Left renal pelvis (tissue), 4 donors: ENCODE data around the gene CTDP1. TPM values are rescaled to one million over a fixed set of nuclear protein-coding genes. Genes with fewer than 3 reads are reported as not detected.

Experiments
- DNase-seq, 4 donors: peaks; one replicate each; pipeline ENCODE4 v3.0.0-alpha.2; 2013; ENCODE audit warnings: low read depth in 4 of 4, low spot score in 3 of 4
- polyA plus RNA-seq, 4 donors: library from polyadenylated mRNA; unstranded; fragments of 120-200 nt; gene quantifications; one replicate each; pipeline ENCODE4 v1.2.1, GENCODE V29; 2013; ENCODE audit not compliant: insufficient read length in 4 of 4

CTDP1 gene, protein sequence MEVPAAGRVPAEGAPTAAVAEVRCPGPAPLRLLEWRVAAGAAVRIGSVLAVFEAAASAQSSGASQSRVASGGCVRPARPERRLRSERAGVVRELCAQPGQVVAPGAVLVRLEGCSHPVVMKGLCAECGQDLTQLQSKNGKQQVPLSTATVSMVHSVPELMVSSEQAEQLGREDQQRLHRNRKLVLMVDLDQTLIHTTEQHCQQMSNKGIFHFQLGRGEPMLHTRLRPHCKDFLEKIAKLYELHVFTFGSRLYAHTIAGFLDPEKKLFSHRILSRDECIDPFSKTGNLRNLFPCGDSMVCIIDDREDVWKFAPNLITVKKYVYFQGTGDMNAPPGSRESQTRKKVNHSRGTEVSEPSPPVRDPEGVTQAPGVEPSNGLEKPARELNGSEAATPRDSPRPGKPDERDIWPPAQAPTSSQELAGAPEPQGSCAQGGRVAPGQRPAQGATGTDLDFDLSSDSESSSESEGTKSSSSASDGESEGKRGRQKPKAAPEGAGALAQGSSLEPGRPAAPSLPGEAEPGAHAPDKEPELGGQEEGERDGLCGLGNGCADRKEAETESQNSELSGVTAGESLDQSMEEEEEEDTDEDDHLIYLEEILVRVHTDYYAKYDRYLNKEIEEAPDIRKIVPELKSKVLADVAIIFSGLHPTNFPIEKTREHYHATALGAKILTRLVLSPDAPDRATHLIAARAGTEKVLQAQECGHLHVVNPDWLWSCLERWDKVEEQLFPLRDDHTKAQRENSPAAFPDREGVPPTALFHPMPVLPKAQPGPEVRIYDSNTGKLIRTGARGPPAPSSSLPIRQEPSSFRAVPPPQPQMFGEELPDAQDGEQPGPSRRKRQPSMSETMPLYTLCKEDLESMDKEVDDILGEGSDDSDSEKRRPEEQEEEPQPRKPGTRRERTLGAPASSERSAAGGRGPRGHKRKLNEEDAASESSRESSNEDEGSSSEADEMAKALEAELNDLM
- polyA plus RNA-seq: 10 to 100 TPM in 3 of 4 donors, 1 to 10 TPM in 1; 9.5 to 15.3 (median 11.7) TPM

DNA sequence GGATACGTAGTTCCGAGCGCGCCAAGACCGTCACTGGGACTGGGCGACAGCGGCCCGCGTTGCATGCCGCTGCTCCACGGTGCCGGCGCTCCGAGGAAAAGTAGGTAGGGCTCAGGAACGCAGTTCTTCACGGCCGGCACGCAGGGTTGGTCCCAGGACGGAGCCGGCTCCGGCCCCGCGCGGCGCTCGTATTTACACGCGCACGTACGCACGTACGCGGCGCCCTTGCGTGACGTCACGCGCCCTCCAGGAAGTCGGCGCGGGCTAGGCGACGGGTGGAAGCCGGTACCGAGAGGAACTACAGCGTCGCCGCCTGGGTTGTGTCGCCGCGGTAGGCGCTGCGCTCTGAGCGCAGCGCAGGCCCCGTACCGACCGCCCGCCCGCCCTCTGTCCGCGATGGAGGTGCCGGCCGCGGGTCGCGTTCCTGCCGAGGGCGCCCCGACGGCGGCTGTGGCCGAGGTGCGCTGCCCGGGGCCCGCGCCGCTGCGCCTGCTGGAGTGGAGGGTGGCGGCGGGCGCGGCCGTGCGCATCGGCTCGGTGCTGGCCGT, at the start of gene CTDP1:
Gene CTDP1, plus strand, starts transcription at position 252 of the 548 bp plus-strand sequence. Its CDS starts 145 bp downstream, at position 397.
- DNase-seq: peak in 3 of 4 donors; percentile 81 to 88 (median 82)

DNA sequence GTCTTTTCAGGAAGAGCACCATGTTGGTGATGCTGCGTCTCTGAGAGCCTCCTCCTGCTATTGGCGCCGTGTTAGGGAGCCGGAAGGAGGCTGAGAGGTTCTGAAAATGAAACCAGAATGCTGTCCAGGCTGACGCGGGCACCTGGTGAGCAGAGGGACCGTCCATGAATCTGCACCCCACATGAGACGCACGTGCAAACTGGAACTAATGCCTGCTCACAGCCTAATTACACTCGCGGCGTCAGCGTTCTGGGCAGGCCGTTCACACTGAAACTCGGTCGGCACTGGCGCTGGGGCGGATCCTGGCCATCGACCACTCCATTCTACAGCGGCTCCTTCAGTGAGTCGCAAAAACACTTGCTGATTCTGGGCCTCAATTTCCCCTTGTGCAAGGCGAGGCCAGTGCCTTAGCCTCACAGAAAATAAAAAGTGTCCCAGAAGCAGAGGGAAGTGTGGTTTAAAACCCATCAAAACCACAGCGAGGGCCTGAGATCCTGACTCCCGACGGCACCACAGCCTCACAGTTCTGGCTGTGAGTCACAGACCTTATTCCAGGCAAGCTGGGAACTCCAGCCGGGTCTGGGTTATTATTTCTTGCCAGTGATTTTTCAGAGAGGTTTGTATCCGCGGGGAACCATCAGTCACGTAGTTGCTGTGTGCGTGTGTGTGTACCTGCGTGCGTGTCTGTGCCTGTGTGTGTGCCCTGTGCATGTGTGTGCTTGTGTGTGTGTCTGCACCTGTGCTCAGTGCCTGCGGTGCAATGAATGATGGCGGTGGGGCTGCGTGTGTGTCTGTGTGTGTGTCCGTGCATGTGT, 49.1 kb upstream of the CTDP1 start:
- DNase-seq: no peak

DNA sequence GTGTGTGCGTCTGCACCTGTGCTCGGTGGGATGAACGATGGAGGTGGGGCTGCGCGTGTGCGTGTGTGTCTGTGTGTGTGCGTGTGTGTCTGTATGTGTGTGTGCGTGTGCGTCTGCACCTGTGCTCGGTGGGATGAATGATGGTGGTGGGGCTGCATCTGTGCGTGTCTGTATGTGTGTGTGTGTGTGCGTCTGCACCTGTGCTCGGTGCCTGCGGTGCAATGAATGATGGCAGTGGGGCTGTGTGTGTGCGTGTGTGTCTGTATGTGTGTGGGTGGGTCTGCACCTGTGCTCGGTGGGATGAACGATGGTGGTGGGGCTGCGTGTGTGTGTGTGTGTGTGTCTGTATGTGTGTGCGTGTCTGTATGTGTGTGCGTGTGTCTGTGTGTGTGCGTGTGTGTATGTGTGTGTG, 48.5 kb upstream of the CTDP1 start:
- no peak for DNase-seq

DNA sequence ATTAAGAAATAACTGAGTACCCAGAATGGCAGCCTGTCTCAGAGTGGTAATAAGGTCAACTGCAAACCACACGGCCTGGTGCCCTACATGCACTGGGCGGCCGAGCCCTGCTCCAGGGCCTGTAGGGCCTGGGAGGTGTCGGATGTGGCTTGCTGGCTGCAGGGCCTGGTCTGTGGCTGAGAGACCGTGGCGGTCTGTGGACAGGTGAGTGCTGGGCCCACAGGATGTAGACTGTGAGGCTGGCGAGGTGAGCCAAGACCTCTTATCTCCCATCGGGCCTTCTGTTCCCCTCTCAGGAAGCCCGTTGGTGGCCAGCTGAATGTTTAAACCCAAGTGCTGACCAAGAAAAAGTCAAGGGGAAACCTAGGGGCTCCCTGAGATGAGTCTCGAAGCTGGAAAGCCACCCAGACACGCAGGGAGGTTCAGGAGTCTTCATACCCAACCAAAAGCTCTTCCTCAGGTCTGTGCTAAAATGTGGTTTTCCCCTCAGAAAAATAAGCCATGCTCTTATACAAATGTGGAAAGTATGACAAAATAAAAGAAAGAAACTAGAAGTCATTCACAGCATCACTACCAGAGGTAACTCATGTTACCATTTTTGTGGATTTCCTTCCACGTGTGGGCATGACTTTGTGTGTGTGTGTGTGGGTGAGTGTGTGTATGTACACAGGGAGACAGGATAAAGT, 47.7 kb upstream of the CTDP1 start:
- no peak for DNase-seq

DNA sequence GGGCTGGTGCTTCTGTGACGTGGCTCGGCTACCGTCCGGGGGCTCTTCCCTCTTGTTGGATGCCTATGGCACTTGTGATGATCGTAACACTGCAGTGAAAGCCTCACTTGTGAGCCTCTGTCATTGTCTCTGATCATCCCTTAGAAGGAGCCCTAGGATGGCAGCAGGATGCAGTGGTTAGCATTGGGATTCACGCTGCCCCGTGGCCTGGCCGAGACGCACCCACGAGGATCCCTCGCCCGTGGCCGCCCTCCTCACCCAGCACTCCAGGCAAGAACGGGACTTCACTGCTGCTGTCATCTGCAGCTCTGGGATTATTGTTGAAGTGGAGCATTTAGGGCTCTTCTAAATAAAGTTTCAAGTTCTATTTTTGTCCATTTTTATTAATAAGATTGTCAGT, 46.8 kb upstream of the CTDP1 start:
- DNase-seq: no peak

DNA sequence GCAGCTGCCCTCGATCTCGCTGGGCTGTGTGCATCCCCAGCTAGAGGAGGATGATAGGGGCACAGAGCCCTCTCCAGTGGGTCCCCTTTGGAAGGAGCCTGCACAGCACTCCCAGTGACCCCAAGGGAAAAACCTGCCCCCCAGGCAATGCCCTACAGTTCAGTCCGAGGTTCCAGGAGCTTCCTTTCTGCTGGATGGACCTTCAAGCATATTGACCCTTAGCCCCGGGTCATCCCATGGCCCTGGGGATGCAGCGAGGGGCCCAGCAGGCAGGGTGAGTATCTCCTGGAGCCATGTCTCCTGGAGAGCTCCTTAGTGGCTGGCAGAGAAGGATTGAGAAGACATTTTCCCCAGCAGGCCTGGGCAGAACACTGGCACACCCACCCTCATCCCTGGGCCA, 45.4 kb upstream of the CTDP1 start:
- DNase-seq: no peak

DNA sequence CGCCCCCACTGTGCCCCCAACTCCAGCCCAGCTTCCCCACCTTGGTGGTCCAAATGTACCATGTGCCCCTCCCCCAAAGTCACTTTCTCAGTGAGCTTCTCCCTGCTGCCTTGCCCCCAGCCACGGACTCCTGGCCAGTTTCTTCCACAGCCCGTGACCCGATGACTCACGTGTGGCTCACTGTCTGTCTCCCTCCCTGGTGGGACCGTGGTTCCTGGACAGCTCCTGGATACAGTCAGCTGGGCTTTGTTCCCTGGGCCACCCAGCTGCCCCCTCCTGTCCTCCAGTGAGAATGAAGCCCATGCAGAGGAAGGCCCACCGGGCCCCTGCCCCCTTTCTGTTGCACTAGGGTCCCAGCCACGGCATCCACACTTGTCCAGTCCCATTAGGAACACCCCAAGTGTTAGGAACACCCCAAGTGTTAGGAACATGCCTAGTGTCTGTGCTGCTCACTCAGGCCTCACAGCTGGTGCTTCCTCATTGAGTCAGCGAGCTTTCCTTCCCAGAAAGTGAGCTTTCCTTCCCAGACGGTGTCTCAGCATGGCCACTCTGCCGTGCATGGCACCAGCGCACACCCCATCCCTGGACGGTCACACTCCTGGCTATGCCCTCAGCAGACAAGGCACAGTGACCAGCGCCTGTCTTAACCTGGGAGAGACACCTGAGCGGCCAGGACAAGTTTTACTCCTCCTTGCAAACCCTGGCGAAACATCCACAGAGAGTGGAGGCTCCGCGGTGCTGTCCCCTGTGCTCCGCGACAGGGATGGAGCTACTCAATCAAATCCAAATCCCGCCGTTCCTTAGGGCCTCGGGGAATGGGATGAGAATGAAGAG, 44.8 kb upstream of the CTDP1 start:
- no peak for DNase-seq

DNA sequence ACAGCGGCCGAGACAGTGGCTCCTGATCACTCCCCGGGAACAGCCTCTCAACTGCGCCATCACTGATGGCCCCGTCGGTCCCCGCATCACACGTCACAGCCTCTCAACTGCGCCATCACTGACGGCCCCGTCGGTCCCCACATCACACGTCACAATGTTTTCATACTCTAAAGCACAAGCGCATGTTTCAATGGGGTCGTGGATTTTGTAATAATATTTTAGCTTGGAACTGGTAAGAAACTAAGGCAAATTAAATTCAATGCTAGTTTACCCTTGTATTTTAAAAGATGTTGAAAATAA, 44.2 kb upstream of the CTDP1 start:
- DNase-seq: no peak

DNA sequence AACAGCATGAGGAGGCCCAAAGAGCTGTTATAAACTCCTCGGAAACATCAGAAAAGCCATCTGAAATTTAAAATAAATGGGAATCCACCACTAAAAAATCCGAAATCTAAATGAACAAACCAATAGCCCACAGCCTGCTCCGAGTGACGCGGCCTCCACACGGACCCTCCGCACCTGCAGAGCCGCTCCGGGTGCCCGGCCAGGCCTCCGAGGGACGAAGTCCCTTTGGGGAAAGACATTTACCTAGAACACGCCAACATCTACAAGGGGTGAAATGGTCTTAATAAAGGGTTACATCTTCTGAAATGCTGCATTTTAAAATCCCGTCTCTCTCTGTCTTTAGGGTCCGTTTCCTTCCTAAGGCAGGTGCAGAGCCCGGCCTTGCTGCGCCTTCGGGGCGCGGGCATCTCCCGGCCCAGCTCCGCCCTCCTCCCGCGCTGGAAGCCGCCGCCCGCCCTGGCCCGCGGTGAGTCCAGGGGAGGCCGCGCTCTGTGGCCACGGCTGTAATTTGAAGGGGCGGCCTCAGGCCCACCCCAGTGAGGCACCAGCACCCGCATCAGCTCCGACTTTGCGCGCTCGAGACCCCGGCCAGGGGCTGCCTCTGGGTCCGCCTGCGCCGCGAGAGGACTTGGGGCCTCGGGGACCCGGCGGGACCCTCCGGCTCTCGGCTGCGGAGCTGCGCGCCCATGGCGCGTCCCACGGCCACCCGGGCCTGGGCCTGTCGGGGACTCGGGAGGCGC, 42.3 kb upstream of the CTDP1 start:
- DNase-seq: no peak

DNA sequence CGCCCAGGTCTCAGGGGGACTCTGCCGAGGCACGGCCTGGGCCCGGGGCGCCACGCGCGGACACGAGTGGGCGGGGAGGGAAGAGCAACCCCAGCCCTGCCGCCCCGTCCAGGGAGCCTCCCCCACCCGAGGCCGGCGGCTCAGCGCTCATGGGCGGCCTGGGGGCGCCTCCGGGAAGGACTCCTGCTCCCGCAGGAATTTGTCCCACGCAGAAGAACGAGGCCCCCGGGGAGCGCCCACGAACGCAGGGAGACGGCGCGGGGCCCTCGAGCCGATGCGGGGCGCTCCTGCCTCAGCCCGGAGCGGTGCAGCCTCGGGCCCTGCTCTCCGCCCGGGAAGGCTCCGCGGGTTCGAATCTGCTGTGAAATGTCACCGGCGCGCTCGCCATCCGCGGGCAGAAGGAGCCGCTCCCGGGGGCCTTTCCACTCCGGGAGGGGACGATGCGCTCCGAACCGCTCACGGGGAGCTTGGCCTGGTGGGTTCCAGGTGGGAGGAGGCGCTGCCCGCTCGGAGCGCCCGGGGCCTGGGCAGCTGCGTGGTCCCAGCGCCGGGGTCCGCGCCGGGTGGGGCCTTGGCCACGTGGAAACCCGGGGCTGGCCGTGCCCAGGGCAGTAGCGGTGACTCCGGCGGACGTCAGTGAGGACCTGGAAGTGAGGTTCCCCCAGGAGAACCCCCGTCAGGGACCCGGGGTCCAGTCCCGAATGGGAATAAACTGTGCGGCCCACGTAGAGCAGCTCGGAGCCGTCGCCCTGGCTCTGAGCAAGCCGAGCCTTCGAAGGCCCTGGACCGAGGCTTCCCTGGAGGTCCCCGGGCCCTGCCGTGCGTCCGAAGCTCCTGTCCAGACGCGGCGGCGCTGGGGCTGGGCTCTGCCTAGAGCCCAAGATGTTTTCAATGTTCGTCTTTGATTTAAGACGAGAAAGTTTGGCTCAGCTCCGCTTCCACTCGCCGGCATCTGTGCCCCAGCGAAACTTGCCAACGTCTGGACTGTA, 41.4 kb upstream of the CTDP1 start:
- no peak for DNase-seq

DNA sequence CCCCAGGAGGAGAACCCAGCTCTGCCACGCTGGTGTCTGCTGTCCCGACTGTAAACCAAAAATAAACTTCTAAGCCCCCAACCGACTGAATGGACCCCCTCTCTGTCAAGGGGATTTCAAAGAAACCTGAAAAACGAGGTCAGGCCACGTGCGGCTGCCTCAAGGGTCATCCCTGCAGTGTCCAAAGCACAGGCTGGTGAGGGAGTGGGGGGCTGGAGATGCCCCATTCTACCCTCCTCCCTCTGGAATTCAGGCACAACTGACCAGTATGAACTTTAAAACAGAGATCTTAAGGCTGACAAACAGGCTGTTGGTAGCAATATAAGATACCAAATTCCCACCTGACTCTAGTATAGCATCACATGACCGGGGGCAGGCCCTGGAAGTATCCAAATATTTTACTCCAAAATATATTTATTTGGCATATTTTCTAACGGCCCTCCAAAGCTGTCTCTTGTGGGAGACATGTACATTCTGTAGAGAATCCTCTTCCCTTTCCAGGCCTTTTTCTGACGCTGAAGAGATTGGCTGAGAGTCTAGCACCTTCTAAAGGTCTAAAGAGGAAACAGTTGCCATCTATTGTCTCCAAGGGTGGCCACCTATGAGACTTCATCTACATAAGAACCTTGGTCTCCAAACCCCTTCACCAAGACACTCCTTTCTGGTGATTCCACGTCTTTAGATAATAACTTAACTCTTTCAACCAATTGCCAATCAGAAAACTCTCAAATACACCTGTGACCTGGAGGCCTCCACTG, 40.4 kb upstream of the CTDP1 start:
- DNase-seq: no peak

DNA sequence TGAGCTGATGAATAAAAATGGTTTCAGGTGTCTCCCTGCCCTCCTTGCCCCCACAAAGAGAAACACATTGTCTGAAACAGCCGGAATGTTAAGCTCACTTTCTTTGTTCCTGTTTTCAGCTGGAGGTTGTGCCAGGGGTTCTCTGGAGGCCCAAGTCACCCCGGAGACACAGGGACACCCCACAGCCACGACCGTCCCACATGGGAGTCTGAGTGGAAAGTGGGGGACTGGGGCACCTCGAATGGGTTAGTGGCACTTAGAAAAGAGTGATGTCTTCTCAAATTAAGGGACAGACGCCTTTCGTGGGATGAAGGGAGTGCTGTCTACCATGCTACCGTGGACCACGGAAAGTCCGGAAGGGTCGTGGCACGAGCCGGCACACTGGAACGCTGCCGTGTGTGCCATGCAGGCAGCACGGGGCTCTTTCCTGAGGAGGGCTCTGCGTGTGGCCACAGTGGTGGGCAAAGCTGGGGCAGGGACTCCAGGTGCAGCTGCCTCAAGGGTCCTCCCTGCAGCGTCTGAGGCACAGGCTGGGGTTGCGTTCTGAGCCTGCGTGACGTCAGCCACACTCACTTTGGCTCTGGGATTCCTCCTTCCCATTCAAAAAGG, 39.4 kb upstream of the CTDP1 start:
- DNase-seq: no peak

DNA sequence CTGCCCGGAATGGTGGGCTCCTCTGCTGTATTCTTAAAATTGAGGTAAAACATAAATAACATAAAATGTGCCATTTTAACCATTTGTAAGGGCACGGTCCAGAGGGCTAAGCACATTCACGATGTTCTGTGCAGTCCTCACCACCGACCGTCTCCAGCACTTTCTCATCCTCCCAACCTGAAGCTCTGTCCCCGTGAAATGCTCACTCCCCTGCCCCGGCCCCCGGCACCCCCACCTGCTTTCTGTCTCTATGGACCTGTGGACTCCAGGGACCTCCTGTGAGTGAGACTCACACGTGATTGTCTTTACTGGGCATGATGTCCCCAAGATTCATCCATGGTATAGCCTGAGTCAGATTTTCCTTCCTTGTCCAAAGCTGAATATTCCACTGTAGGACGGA, 38.7 kb upstream of the CTDP1 start:
- no peak for DNase-seq

DNA sequence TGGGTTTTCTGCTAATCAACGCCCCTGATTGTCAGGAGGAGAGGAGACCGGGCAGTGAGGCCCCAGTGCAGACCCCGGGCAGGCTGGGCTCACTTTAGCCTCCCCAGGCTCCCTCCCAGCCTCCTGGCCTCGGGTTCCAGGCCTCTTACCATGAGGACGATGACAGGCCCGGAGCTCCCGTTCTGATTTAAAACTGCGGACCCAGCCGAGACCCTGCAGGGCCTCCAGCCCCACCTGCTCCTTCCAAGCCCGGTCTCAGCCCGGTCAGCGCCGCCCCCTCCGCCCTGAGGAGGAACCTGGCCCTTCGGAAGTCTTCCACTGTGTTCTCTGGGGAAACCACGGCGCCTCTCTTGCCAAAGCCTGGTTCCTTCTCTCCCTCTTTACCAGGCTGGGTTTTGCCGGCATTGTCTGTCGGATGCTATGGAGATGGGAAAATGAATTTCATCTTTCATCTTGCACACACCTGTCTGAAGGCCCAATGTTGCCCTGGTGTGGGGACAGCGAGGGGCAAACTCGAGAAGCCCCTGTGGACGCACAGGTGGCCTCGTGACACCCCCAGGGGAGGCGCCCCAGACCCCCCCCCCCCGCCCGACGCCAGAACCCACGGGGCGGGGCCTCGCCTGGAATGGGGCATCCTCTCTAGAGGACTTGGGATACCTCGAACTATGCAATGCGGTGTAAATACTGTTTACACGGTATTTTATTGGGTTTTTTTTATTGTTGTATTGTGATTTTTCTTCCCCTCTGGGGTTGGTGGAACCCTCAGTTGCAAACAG, 37.7 kb upstream of the CTDP1 start:
- DNase-seq: no peak

DNA sequence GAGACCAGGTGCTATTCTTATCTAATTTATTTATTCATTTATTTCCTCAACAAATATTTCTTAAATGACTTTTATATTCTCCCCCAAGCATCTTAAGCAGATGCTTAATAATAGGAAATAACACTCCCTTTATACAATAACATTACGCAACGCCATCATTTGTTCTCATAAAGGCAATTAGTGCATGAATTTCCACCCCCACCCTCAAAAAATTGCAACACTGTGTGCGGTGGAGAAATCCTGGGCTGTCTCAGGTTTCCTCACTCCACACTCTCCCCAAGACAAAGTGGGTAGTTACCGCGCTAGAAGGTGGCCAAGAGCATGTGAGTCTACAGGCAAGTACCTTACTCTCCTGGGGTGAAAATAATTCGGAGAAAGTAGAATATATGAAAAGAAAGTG, 37.0 kb upstream of the CTDP1 start:
- no peak for DNase-seq
